ENCODE results near the gene DRAP1.

Gene DRAP1

GRCh38 chr11:65961267-65962140 is 42.3 kb downstream of the DRAP1 start, which contains the start of gene SART1:
TSS of gene SART1 (plus strand) at chr11:65961734. CDS start at chr11:65961781, 47 bp downstream.
- peak; percentile 88 to 92 (median 91) for DNase-seq (ENCODE audit: low read depth in 3 of 3, low spot score in 1 of 3)

- no peak for DNase-seq (ENCODE audit: low read depth in 3 of 3, low spot score in 1 of 3)
These were observed 42.9 kb downstream of the DRAP1 start for GRCh38 chr11:65962141-65962564.

GRCh38 chr11:65964906-65965305 is 45.7 kb downstream of the DRAP1 start:
- no peak for DNase-seq (ENCODE audit: low read depth in 3 of 3, low spot score in 1 of 3)

GRCh38 chr11:65965986-65966762 is 46.9 kb downstream of the DRAP1 start:
- no peak for DNase-seq (ENCODE audit: low read depth in 3 of 3, low spot score in 1 of 3)

GRCh38 chr11:65967329-65967934 is 48.2 kb downstream of the DRAP1 start:
- DNase-seq (ENCODE audit: low read depth in 3 of 3, low spot score in 1 of 3), result no peak

- DNase-seq (ENCODE audit: low read depth in 3 of 3, low spot score in 1 of 3), result no peak
These were observed 49.6 kb downstream of the DRAP1 start for GRCh38 chr11:65968600-65969482.
